IMR-90 (cell line): ENCODE results near the gene SVIL. TPM values are rescaled to one million over a fixed set of nuclear protein-coding genes. Genes with fewer than 3 reads are reported as not detected.
A peak's percentile ranks its signal among the peaks of the same experiment; 100 is the strongest.

Experiments
- ATAC-seq: fragments of 200-7000 bp; cut with Tn5 transposase; 2 replicates; pipeline ENCODE4 v1.9.1; 2020; ENCODE audit warnings: low read depth, mild to moderate bottlenecking, moderate library complexity
- BruUV-seq: library from RNA; stranded (reverse); fragments of 400-500 nt; replicated peaks from 2 replicates; lab custom pipeline; 2021; lab: Mats Ljungman, UMichigan
- CTCF ChIA-PET: fragments of 300-600 bp; formaldehyde crosslinking; extraction: SDS; loops from one replicate; lab custom pipeline; 2021; ENCODE audit warnings: antibody characterized with exemption; lab: Yijun Ruan, JAX
- POLR2A ChIA-PET: fragments of 300-600 bp; sonication (Branson Sonifier 250); formaldehyde crosslinking; loops from one replicate; lab custom pipeline; 2022; ENCODE audit warnings: antibody characterized with exemption; ENCODE audit not compliant: unreplicated experiment; lab: Charles Lee
- DNase-seq: peaks from one replicate; pipeline ENCODE4 v3.0.0; 2013
- H2AFZ ChIP-seq: replicated peaks from 2 replicates; pipeline ENCODE3; 2013; ENCODE audit warnings: low read length, mild to moderate bottlenecking; ENCODE audit not compliant: poor library complexity
- H2AK5ac ChIP-seq: 2 replicates; pipeline ENCODE4 v1.6.1; 2013; ENCODE audit warnings: low read depth, low read length, inconsistent platforms
- H2AK9ac ChIP-seq: replicated peaks from 2 replicates; pipeline ENCODE3; 2013; ENCODE audit warnings: mild to moderate bottlenecking, low read depth, low read length, moderate library complexity; ENCODE audit not compliant: poor library complexity
- H2BK120ac ChIP-seq: 2 replicates; pipeline ENCODE4 v1.6.1; 2013; ENCODE audit warnings: low read depth, low read length, inconsistent platforms
- H2BK15ac ChIP-seq: 3 replicates; pipeline ENCODE4 v1.6.1; 2013; ENCODE audit warnings: low read depth, low read length, inconsistent platforms
- H2BK20ac ChIP-seq: 2 replicates; pipeline ENCODE4 v1.6.1; 2013; ENCODE audit warnings: low read depth, mild to moderate bottlenecking, inconsistent platforms, low read length, moderate library complexity
- H2BK5ac ChIP-seq: 2 replicates; pipeline ENCODE4 v1.6.1; 2013; ENCODE audit warnings: mild to moderate bottlenecking, low read depth, low read length, inconsistent platforms; ENCODE audit not compliant: poor library complexity, severe bottlenecking
- H3K14ac ChIP-seq: replicated peaks from 2 replicates; pipeline ENCODE4 v1.6.1; 2013; ENCODE audit warnings: low read depth, low read length, inconsistent platforms
- H3K18ac ChIP-seq: 2 replicates; pipeline ENCODE4 v1.6.1; 2013; ENCODE audit warnings: low read depth, low read length, control low read depth
- H3K23ac ChIP-seq: 2 replicates; pipeline ENCODE4 v1.6.1; 2013; ENCODE audit warnings: low read depth, low read length, inconsistent platforms
- H3K27ac ChIP-seq: 2 replicates; pipeline ENCODE4 v1.5.1; 2013; ENCODE audit warnings: mild to moderate bottlenecking, control low read depth, low read length; ENCODE audit not compliant: insufficient read depth
- H3K27me3 ChIP-seq: 2 replicates; pipeline ENCODE4 v1.6.1; 2013; ENCODE audit warnings: low read length; ENCODE audit not compliant: control insufficient read depth, insufficient read depth
- H3K36me3 ChIP-seq: 2 replicates; pipeline ENCODE4 v1.6.1; 2013; ENCODE audit warnings: low read length, mixed read lengths; ENCODE audit not compliant: control insufficient read depth, insufficient read depth
- H3K4ac ChIP-seq: 2 replicates; pipeline ENCODE4 v1.6.1; 2013; ENCODE audit warnings: low read depth, low read length, inconsistent platforms
- H3K4me1 ChIP-seq: 2 replicates; pipeline ENCODE4 v1.6.1; 2013; ENCODE audit warnings: low read length, mixed read lengths; ENCODE audit not compliant: control insufficient read depth, insufficient read depth
- H3K4me2 ChIP-seq: 2 replicates; pipeline ENCODE4 v1.6.1; 2013; ENCODE audit warnings: low read depth, mild to moderate bottlenecking, control low read depth, low read length, moderate library complexity
- H3K4me3 ChIP-seq: 2 replicates; pipeline ENCODE4 v1.5.1; 2013; ENCODE audit warnings: low read depth, mild to moderate bottlenecking, control low read depth, low read length, moderate library complexity; ENCODE audit not compliant: insufficient read depth
- H3K56ac ChIP-seq: 2 replicates; pipeline ENCODE4 v1.6.1; 2013; ENCODE audit warnings: low read length, inconsistent platforms; ENCODE audit not compliant: insufficient read depth; ENCODE audit errors: extremely low read depth
- H3K79me1 ChIP-seq, 2 experiments: 2 replicates each; pipeline ENCODE4 v1.6.1; 2013; ENCODE audit warnings: low read length in 2 of 2, inconsistent platforms in 1 of 2, low read depth in 1 of 2
- H3K9ac ChIP-seq: 2 replicates; pipeline ENCODE4 v1.6.1; 2013; ENCODE audit warnings: low read depth, low read length, control low read depth
- H3K9me1 ChIP-seq: 2 replicates; pipeline ENCODE4 v1.6.1; 2013; ENCODE audit warnings: low read length, inconsistent platforms; ENCODE audit not compliant: insufficient read depth
- H3K9me3 ChIP-seq: 2 replicates; pipeline ENCODE4 v1.6.1; 2013; ENCODE audit warnings: low read length; ENCODE audit not compliant: control insufficient read depth, insufficient read depth
- H4K20me1 ChIP-seq: 2 replicates; pipeline ENCODE4 v1.6.1; 2013; ENCODE audit warnings: low read length, inconsistent platforms; ENCODE audit not compliant: insufficient read depth
- H4K5ac ChIP-seq: 2 replicates; pipeline ENCODE4 v1.6.1; 2013; ENCODE audit warnings: mild to moderate bottlenecking, low read depth, low read length, control low read depth
- H4K8ac ChIP-seq, 2 experiments: 2 replicates each; pipeline ENCODE4 v1.6.1; 2013; ENCODE audit warnings: low read depth in 2 of 2, low read length in 2 of 2, control low read depth in 1 of 2, inconsistent platforms in 1 of 2
- H4K91ac ChIP-seq: 2 replicates; pipeline ENCODE4 v1.6.1; 2013; ENCODE audit warnings: low read depth, low read length, inconsistent platforms; ENCODE audit not compliant: insufficient read depth
- WGBS, 2 experiments: methylation state at CpG; one replicate each; pipeline versions ENCODE4 v1.1.5 to v1.1.7; 2013; ENCODE audit warnings: missing lambda C conversion rate in 2 of 2; ENCODE audit not compliant: insufficient read length in 1 of 2; ENCODE audit errors: extremely low coverage in 2 of 2; 5-methylcytosine and 5-hydroxymethylcytosine counted together
- dilution Hi-C: fragments of 300-500 bp; cut with HindIII; formaldehyde crosslinking; loops from one replicate; pipeline ENCODE4 v1.14.3; 2018; ENCODE audit warnings: low sequenced_read_pairs; ENCODE audit not compliant: unreplicated experiment
- in situ Hi-C: fragments of 300-500 bp; cut with MboI; formaldehyde crosslinking; loops from 3 replicates; pipeline ENCODE4 v1.14.3; 2019; ENCODE audit warnings: low sequenced_read_pairs, inconsistent platforms, mixed read lengths
- intact Hi-C: fragments of 100-400 bp; cut with micrococcal nuclease; formaldehyde crosslinking; loops from 2 replicates; pipeline ENCODE4 v1.10.0; 2022
- polyA plus RNA-seq, 3 experiments: library from polyadenylated mRNA; depleted of rRNA; stranded (reverse); fragments of >200 nt; gene quantifications; 2 replicates each; pipeline ENCODE4 v1.2.3, GENCODE V29; 2012; ENCODE audit warnings: low replicate concordance in 1 of 3
- total RNA-seq: library from RNA; depleted of rRNA; stranded (reverse); fragments of >200 nt; gene quantifications from 2 replicates; pipeline ENCODE4 v1.2.3, GENCODE V29; 2012
- TF ChIP-seq, protein P1 (sequence below): fragments of 150-350 bp; IDR thresholded peaks from 2 replicates; pipeline ENCODE4 v1.6.1; 2016; ENCODE audit warnings: low read depth, mild to moderate bottlenecking, low read length, moderate library complexity, borderline replicate concordance

The SVIL gene
- total and polyA plus RNA-seq, 2 of the 4 experiments (the other 2 are of a cell fraction) = 11.5 to 11.6 TPM

DNA sequence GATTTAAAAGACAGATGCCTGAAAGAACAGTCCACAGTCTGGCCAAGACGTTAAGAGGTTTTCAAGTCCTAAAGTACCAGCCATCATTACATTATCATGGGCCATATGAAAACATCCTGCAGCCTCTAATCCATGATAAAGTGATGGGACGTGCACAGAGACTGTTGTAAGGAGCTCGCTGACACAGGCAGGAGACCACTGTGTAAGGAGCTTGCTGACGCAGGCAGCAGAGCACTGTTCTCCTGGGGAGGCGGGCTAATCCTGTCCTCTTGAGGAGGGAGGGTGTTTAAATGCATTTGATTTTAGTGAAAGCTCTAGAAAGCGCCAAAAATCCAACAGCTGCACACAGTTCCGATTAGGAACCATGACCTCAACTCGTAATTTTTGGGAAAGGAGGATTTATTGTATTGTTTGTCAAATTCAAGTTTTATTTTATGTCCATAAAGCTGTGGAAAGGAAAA lies 16.9 kb downstream of the SVIL start:
- Histone ChIP-seq H3K4me1 (peaks cover 12% of the 10 kb centered on the region), H3K9me3 (no peaks in the 10 kb centered on the region), H3K9ac (no peak overlapping the region), H2AK9ac (no peak overlapping the region), H3K27me3 (no peaks in the 10 kb centered on the region), H3K27ac (no peak overlapping the region), H3K18ac (no peak overlapping the region), H3K36me3 (no peaks in the 10 kb centered on the region), H3K23ac (peak overlapping the region; percentile 0; the same call in 1 of the 2 replicates), H3K14ac (no peak overlapping the region), H3K4ac (no peak overlapping the region), H2BK20ac (no peak overlapping the region), H2BK5ac (no peak overlapping the region), H4K5ac (no peak overlapping the region), H3K56ac (no peak overlapping the region), H2AFZ (no peak overlapping the region), H3K4me3 (no peak overlapping the region), H3K79me1 (peaks cover 24 to 72% of the 10 kb centered on the region in 2 experiments), H2BK15ac (no peak overlapping the region), H2BK120ac (no peak overlapping the region), H3K9me1 (peaks cover 5% of the 10 kb centered on the region; the same call in 1 of the 2 replicates), H4K20me1 (peaks cover 51% of the 10 kb centered on the region), H4K91ac (no peak overlapping the region), H2AK5ac (no peak overlapping the region), H4K8ac (no peak overlapping the region), H3K4me2 (no peak overlapping the region)
- no CpG with 5 or more reads among the region's 8 CpGs for WGBS, 2 experiments
- in situ Hi-C loops (no loop called here), intact Hi-C loops (no loop called here), dilution Hi-C loops (no loop called here)
- DNase-seq (no peak), ATAC-seq (no peak)
- CTCF ChIA-PET = interaction anchor here (0.6 to 0.7 kb wide), 2 partner anchors 12 to 50 kb away, joined by 3 to 4 read pairs; no protein-coding TSS in a partner anchor
- no TSS peak for BruUV-seq
- POLR2A ChIA-PET = no interaction called here
- TF ChIP-seq, protein P1, sequence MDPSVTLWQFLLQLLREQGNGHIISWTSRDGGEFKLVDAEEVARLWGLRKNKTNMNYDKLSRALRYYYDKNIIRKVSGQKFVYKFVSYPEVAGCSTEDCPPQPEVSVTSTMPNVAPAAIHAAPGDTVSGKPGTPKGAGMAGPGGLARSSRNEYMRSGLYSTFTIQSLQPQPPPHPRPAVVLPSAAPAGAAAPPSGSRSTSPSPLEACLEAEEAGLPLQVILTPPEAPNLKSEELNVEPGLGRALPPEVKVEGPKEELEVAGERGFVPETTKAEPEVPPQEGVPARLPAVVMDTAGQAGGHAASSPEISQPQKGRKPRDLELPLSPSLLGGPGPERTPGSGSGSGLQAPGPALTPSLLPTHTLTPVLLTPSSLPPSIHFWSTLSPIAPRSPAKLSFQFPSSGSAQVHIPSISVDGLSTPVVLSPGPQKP = no peak
